Measurements from ENCODE around the gene NRCAM. TPM values are rescaled to one million over a fixed set of nuclear protein-coding genes. Genes with fewer than 3 reads are reported as not detected.

Gene NRCAM
- total and polyA plus RNA-seq, 10 of the 15 experiments (the other 5 are each of a cell fraction or from before 2014, with no cell fraction given): 0.30 to 2.0 (median 1.0) TPM

GRCh38 chr7:108330227-108330626 is 126.0 kb downstream of the NRCAM start:
- intact Hi-C loops (cut with micrococcal nuclease; ENCODE audit: unreplicated experiment): no loop called here
- RAD21 ChIA-PET (ENCODE audit: unreplicated experiment): no interaction called here
- H3K4me2 ChIP-seq (ENCODE audit: control insufficient read depth, insufficient read depth): no peak overlapping the region

More at GRCh38 chr7:108330227-108330626, 126.0 kb downstream of the NRCAM start:
- no peaks in the 10 kb centered on the region for H3K36me3 ChIP-seq (ENCODE audit: control insufficient read depth in 2 of 2, insufficient read depth in 2 of 2, low read length in 1 of 2)
- no peaks in the 10 kb centered on the region for H3K9me3 ChIP-seq (replicated peaks; ENCODE audit: control insufficient read depth, insufficient read depth, low read length)
- H3K4me3 ChIP-seq: no peak overlapping the region
- no peak for TF ChIP-seq NR2F1 (conservative IDR thresholded peaks at IDR 0.05)
- no peak for TF ChIP-seq ZNF24 (IDR thresholded peaks at IDR 0.05)
- TF ChIP-seq TBL1XR1 (IDR thresholded peaks at IDR 0.05; ENCODE audit: low read depth, low read length): no peak
- TF ChIP-seq MLLT1 (IDR thresholded peaks at IDR 0.05): no peak
- TF ChIP-seq ETV6 (conservative IDR thresholded peaks at IDR 0.05 in 1 of 2, IDR thresholded peaks at IDR 0.05 in 1 of 2; ENCODE audit: borderline replicate concordance in 1 of 2, low read depth in 1 of 2): no peak
- no peak for TF ChIP-seq IRF5 (IDR thresholded peaks at IDR 0.05; ENCODE audit: borderline replicate concordance)
- TF ChIP-seq ZBED1 (IDR thresholded peaks at IDR 0.05; ENCODE audit: borderline replicate concordance): no peak
- TF ChIP-seq BRCA1 (IDR thresholded peaks at IDR 0.05; ENCODE audit: low read depth, low read length): no peak
- no peak for TF ChIP-seq TAF1 (IDR thresholded peaks at IDR 0.05; ENCODE audit: borderline replicate concordance, low read depth, low read length)
- no peak for TF ChIP-seq TARDBP (IDR thresholded peaks at IDR 0.05; ENCODE audit: borderline replicate concordance)
- no peak for TF ChIP-seq SMARCA5 (IDR thresholded peaks at IDR 0.05)
- TF ChIP-seq FOS (IDR thresholded peaks at IDR 0.05; ENCODE audit: borderline replicate concordance, extremely low read depth, insufficient read length): no peak
- TF ChIP-seq SUZ12 (IDR thresholded peaks at IDR 0.05; ENCODE audit: unreplicated experiment): no peak
- TF ChIP-seq NR2C1 (IDR thresholded peaks at IDR 0.05): no peak
- no peak for TF ChIP-seq ZSCAN29 (IDR thresholded peaks at IDR 0.05)
- ChIA-PET SMC1A (ENCODE audit: uncharacterized antibody, unreplicated experiment) (interaction anchor here (1.9 kb wide), 1 partner anchor 22 kb away, joined by 9 read pairs; no protein-coding TSS in a partner anchor), CTCF (no interaction called here), POLR2A (no interaction called here)
- H4K20me1 ChIP-seq (ENCODE audit: control insufficient read depth, insufficient read depth): no peaks in the 10 kb centered on the region
- in situ Hi-C loops (cut with MboI): no loop called here
- no peaks in the 10 kb centered on the region for H3K27me3 ChIP-seq (replicated peaks in 1 of 2; ENCODE audit: control insufficient read depth in 2 of 2, insufficient read depth in 2 of 2, low read length in 1 of 2)
- BruUV-seq (replicated peaks): no TSS peak
- no peak overlapping the region for H2AFZ ChIP-seq (ENCODE audit: control insufficient read depth, low read depth, low read length)
- H3K4me1 ChIP-seq (ENCODE audit: control insufficient read depth, insufficient read depth, low read length): peaks cover 19% of the 10 kb centered on the region
- H3K9ac ChIP-seq (ENCODE audit: control insufficient read depth, insufficient read depth, low read length): no peak overlapping the region
- 89% methylated on average over 6 of the region's 6 CpGs for WGBS (ENCODE audit: insufficient coverage, insufficient replicate concordance, low lambda C conversion rate, missing lambda C conversion rate)
- no peak for ATAC-seq
- FAIRE-seq: no peak
- no peak overlapping the region for H3K27ac ChIP-seq (ENCODE audit: control insufficient read depth, insufficient read depth)
- no peaks in the 10 kb centered on the region for H3K79me2 ChIP-seq (ENCODE audit: control insufficient read depth, insufficient read depth, low read length)
- no peak for DNase-seq (ENCODE audit: low read depth, low spot score)
